ENCODE results near the gene NECAP2. TPM values are rescaled to one million over a fixed set of nuclear protein-coding genes. Genes with fewer than 3 reads are reported as not detected.

NECAP2 gene
- total RNA-seq, 1 donor from 2014 or later = 41.7 TPM

DNA sequence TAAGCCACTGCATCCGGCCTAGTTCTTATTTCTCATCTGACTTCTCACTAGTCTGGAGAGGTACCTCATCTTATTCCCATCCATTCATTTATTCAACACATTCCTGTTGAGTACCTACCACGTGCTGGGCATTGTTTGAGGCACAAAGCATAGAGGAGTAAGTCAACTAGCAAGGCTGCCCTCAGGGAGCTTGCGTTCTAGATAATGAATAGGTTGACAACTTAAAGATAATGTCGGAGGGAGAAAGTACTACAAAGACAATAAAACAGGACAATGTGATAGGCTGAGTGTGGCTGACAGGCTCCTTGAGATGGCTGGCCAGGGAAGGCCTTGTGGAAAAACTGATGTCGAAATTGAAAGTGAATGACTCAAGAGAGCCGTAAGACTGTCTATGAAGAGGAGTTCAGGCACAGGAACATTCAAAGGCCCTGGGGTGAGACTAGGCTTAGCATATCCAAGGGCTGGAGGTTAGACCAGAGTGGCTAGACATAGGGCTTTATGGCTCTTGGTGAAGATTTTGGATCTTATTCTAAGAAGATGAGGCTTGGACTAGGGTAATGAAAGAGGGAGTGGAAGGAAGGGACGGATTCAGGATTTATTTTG lies 21.6 kb upstream of the NECAP2 start:
- DNase-seq (ENCODE audit: extremely low spot score in 2 of 2) = no peak
- Histone ChIP-seq H3K4me1 (no peaks in the 10 kb centered on the region), H3K4me3 (no peak overlapping the region), H3K27ac (no peak overlapping the region), H3K27me3 (no peaks in the 10 kb centered on the region), H3K9me3 (no peaks in the 10 kb centered on the region), H3K36me3 (no peaks in the 10 kb centered on the region)
- intact Hi-C loops (cut with DNase I) = no loop called here
- TF ChIP-seq, protein P1, sequence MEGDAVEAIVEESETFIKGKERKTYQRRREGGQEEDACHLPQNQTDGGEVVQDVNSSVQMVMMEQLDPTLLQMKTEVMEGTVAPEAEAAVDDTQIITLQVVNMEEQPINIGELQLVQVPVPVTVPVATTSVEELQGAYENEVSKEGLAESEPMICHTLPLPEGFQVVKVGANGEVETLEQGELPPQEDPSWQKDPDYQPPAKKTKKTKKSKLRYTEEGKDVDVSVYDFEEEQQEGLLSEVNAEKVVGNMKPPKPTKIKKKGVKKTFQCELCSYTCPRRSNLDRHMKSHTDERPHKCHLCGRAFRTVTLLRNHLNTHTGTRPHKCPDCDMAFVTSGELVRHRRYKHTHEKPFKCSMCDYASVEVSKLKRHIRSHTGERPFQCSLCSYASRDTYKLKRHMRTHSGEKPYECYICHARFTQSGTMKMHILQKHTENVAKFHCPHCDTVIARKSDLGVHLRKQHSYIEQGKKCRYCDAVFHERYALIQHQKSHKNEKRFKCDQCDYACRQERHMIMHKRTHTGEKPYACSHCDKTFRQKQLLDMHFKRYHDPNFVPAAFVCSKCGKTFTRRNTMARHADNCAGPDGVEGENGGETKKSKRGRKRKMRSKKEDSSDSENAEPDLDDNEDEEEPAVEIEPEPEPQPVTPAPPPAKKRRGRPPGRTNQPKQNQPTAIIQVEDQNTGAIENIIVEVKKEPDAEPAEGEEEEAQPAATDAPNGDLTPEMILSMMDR (IDR thresholded peaks at IDR 0.05) = no peak
- TF ChIP-seq POLR2A (IDR thresholded peaks at IDR 0.05) = no peak
- TF ChIP-seq POLR2AphosphoS5 (IDR thresholded peaks at IDR 0.05; ENCODE audit: insufficient read depth in 1 of 2, low read depth in 1 of 2) = no peak

DNA sequence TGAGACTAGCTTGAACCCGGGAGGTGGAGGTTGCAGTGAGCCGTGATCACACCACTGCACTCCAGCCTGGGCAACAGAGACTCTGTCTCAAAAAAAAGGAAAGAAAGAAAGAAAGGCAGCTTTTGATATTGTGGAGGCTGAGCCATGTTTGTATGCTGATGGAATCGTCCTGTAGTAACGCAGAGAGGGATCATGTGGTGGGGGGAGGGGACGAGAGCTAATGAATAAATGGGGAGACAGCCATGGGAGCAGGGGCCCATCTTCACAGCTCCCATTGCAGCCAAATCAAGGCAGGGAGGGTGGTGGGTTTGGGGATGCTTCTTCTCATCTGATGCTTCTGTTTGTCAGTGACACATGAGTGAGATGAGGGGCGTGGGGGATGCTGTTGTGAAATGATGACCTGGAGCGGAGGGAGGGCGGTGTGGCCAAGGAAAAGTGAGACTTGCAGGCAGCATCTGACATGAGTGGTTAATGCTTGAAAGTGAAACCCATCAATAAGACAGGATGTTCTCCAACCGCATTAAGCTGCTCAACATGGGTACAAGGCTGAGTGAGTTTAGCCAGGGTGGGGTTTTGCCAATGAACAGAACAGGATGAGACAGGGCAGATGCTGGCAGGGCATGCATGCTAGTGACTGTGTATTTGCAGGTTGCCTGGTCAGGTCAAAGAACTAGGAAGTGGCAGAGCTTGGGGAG lies 20.0 kb upstream of the NECAP2 start:
- TF ChIP-seq POLR2AphosphoS5 (IDR thresholded peaks at IDR 0.05; ENCODE audit: insufficient read depth in 1 of 2, low read depth in 1 of 2) = no peak
- TF ChIP-seq POLR2A (IDR thresholded peaks at IDR 0.05) = no peak
- TF ChIP-seq, protein P1 (IDR thresholded peaks at IDR 0.05) = no peak
- Histone ChIP-seq H3K9me3 (no peaks in the 10 kb centered on the region), H3K27me3 (no peaks in the 10 kb centered on the region), H3K36me3 (no peaks in the 10 kb centered on the region), H3K27ac (no peak overlapping the region), H3K4me1 (no peaks in the 10 kb centered on the region), H3K4me3 (no peak overlapping the region)
- no peak for DNase-seq (ENCODE audit: extremely low spot score in 2 of 2)
- intact Hi-C loops (cut with DNase I) = no loop called here

DNA sequence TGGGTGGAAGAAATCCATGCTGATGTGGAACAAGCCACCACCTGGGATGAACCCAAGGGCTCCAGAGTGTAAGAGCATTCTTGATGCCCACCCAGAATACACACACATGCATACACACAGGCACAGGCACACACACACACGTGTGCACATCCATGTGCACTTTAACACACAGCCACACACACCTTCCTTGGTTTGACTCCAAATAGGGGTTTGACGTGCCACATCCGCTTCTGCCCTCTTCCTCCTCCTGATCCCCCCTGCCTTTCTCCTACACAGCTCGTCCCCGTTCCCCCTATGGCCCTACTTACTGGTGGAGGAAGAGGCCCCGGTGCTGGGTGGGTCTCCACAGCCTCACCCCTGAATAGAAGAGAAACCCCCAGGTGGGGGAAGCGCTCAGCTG lies 19.3 kb upstream of the NECAP2 start:
- Histone ChIP-seq H3K27me3 (no peaks in the 10 kb centered on the region), H3K4me1 (no peaks in the 10 kb centered on the region), H3K36me3 (no peaks in the 10 kb centered on the region), H3K27ac (no peak overlapping the region), H3K9me3 (no peaks in the 10 kb centered on the region), H3K4me3 (no peak overlapping the region)
- TF ChIP-seq, protein P1 (IDR thresholded peaks at IDR 0.05) = no peak
- intact Hi-C loops (cut with DNase I) = no loop called here
- DNase-seq (ENCODE audit: extremely low spot score in 2 of 2) = no peak

DNA sequence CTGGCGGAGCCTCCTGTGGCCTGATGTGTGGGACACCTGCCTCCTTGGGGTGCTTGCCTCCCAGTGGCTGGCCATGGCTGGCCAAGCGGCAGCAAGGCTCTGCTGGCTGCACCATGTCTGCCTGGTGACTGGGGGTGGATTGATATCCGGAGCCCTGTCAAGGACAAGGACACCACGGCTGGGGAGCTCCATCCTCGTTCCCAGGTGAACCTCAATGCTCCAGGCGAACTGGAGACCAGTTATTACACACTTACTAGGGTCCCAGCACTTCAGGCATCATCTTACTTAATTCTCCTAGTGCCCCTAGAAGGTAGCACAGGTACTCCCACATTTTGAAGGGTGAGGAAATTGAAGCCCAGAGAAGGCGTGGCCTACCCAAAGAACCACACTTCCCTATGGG lies 18.5 kb upstream of the NECAP2 start:
- Histone ChIP-seq H3K4me3 (no peak overlapping the region), H3K27me3 (no peaks in the 10 kb centered on the region), H3K4me1 (no peaks in the 10 kb centered on the region), H3K36me3 (no peaks in the 10 kb centered on the region), H3K27ac (no peak overlapping the region), H3K9me3 (no peaks in the 10 kb centered on the region)
- intact Hi-C loops (cut with DNase I) = no loop called here
- no peak for TF ChIP-seq POLR2AphosphoS5 (IDR thresholded peaks at IDR 0.05; ENCODE audit: insufficient read depth in 1 of 2, low read depth in 1 of 2)
- TF ChIP-seq, protein P1 (IDR thresholded peaks at IDR 0.05) = no peak
- no peak for TF ChIP-seq POLR2A (IDR thresholded peaks at IDR 0.05)
- no peak for DNase-seq (ENCODE audit: extremely low spot score in 2 of 2)
